Endodermal cell (in vitro differentiated cells): ENCODE data around the gene LPIN1. TPM values are rescaled to one million over a fixed set of nuclear protein-coding genes. Genes with fewer than 3 reads are reported as not detected.

ENCODE experiments used
- DNase-seq: peaks from one replicate; pipeline ENCODE4 v3.0.0-alpha.2; 2017
- H3K27ac ChIP-seq: 2 replicates; pipeline ENCODE4 v1.5.1; 2013; ENCODE audit warnings: mild to moderate bottlenecking, low read depth, low read length, moderate library complexity
- H3K27me3 ChIP-seq: 2 replicates; pipeline ENCODE4 v1.6.1; 2013; ENCODE audit warnings: mild to moderate bottlenecking, low read length, moderate library complexity; ENCODE audit not compliant: insufficient read depth, control insufficient read depth, poor library complexity, severe bottlenecking
- H3K36me3 ChIP-seq: 2 replicates; pipeline ENCODE4 v1.7.0; 2013; ENCODE audit warnings: mild to moderate bottlenecking, low read length, moderate library complexity; ENCODE audit not compliant: control insufficient read depth, insufficient read depth
- H3K4me1 ChIP-seq: one replicate; pipeline ENCODE4 v1.7.0; 2013; ENCODE audit warnings: low read length; ENCODE audit not compliant: control insufficient read depth, insufficient read depth
- H3K4me3 ChIP-seq: 2 replicates; pipeline ENCODE4 v1.5.1; 2013; ENCODE audit warnings: mild to moderate bottlenecking, low read length, moderate library complexity
- H3K9ac ChIP-seq: 2 replicates; pipeline ENCODE4 v1.6.1; 2013; ENCODE audit warnings: mild to moderate bottlenecking, low read length, moderate library complexity; ENCODE audit not compliant: poor library complexity, severe bottlenecking; ENCODE audit errors: extremely low read depth
- H3K9me3 ChIP-seq: 2 replicates; pipeline ENCODE4 v1.6.1; 2013; ENCODE audit warnings: mild to moderate bottlenecking, low read length, moderate library complexity; ENCODE audit not compliant: control insufficient read depth
- H3K27ac Mint-ChIP-seq: 2 replicates; pipeline ENCODE4 v1.8.0; 2020; ENCODE audit warnings: mixed read lengths
- H3K27me3 Mint-ChIP-seq: 2 replicates; pipeline ENCODE4 v1.8.0; 2021; ENCODE audit warnings: mild to moderate bottlenecking, mixed read lengths; ENCODE audit not compliant: insufficient read depth
- H3K36me3 Mint-ChIP-seq: 2 replicates; pipeline ENCODE4 v1.8.0; 2020; ENCODE audit warnings: low read depth, mixed read lengths
- H3K4me1 Mint-ChIP-seq: 2 replicates; pipeline ENCODE4 v1.8.0; 2020; ENCODE audit warnings: mixed read lengths
- H3K4me3 Mint-ChIP-seq: 2 replicates; pipeline ENCODE4 v1.8.0; 2020; ENCODE audit warnings: mild to moderate bottlenecking, moderate library complexity, mixed read lengths
- H3K9me3 Mint-ChIP-seq: 2 replicates; pipeline ENCODE4 v1.8.0; 2020; ENCODE audit warnings: mild to moderate bottlenecking, mixed read lengths
- WGBS, 2 experiments: methylation state at CpG; one replicate each; pipeline versions ENCODE4 v1.1.5 to v1.1.7; 2013; ENCODE audit warnings: missing lambda C conversion rate in 2 of 2, mixed read lengths in 1 of 2; ENCODE audit not compliant: insufficient coverage in 1 of 2, insufficient read length in 1 of 2; 5-methylcytosine and 5-hydroxymethylcytosine counted together
- total RNA-seq, 2 donors: library from RNA; stranded (reverse); fragmentation: NEBNext Ultra II Directional in 1 of 2; extraction: Animal tissue kit (Norgen Biotek cat#: 25700) in 1 of 2; gene quantifications; 2 replicates in 1 of 2; 3 replicates in 1 of 2; pipeline ENCODE4 v1.2.1, GENCODE V29; 2021
- TF ChIP-seq, protein P1 (sequence below): fragments of 200-600 bp; sonication (generic); conservative IDR thresholded peaks from 2 replicates; pipeline ENCODE4 v1.5.0; 2021; ENCODE audit warnings: antibody characterized with exemption, mild to moderate bottlenecking

The LPIN1 gene
- total RNA-seq, 2 donors from 2014 or later = 23.9 to 24.3 TPM

DNA sequence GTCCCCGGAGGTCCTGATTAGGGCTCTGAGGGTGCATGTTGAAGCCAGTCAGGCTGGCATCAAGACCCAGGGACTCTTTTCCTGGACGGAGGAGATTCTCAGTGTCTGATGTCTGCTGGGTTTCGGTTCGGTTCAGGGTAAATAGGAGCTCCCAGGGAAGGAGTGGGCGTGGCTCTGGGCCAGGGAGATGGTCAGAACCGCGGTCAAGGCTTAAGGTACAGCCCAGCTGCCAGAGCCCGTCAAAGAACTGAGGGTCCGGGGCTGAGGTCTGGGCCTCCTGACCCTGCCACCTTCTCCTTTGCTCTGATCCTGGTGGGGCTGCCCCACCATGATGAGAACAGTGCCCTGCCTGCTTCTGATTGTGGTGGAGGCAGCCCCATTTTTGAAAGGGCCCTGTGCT lies 39.8 kb downstream of the LPIN1 start:
- Histone ChIP-seq H3K4me1 (no peaks in the 10 kb centered on the region), H3K27me3 (no peaks in the 10 kb centered on the region), H3K4me3 (no peak overlapping the region), H3K36me3 (peaks cover 60% of the 10 kb centered on the region), H3K9me3 (peaks cover 11% of the 10 kb centered on the region), H3K9ac (no peak overlapping the region), H3K27ac (no peak overlapping the region)
- TF ChIP-seq, protein P1, sequence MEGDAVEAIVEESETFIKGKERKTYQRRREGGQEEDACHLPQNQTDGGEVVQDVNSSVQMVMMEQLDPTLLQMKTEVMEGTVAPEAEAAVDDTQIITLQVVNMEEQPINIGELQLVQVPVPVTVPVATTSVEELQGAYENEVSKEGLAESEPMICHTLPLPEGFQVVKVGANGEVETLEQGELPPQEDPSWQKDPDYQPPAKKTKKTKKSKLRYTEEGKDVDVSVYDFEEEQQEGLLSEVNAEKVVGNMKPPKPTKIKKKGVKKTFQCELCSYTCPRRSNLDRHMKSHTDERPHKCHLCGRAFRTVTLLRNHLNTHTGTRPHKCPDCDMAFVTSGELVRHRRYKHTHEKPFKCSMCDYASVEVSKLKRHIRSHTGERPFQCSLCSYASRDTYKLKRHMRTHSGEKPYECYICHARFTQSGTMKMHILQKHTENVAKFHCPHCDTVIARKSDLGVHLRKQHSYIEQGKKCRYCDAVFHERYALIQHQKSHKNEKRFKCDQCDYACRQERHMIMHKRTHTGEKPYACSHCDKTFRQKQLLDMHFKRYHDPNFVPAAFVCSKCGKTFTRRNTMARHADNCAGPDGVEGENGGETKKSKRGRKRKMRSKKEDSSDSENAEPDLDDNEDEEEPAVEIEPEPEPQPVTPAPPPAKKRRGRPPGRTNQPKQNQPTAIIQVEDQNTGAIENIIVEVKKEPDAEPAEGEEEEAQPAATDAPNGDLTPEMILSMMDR = no peak
- Mint-ChIP-seq H3K9me3 (peaks cover 7% of the 10 kb centered on the region), H3K36me3 (peaks cover 66% of the 10 kb centered on the region), H3K4me1 (no peaks in the 10 kb centered on the region), H3K27me3 (peaks cover 6% of the 10 kb centered on the region), H3K27ac (no peak overlapping the region), H3K4me3 (no peak overlapping the region)
- 89 to 97% methylated on average over 8 to 9 of the region's 9 CpGs for WGBS, 2 experiments
- DNase-seq = no peak

DNA sequence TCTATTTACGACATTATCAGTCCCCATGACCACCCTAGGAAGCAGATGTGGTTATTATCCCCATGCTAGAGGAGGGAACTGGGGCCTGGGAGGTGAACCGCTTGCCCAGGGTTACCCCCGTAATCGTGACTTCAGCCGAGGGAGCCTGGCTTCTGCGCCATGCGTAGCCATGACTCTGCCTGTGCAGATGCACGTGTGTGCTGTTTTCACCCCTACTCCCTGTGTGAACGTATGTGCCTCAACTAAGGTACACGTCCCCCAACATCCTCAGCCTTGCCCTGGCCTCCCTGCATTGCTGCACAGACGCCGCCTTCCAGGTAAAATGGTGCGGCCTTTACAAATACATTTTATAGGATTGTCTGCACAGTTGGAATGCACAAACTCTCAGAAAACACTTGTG lies 40.2 kb downstream of the LPIN1 start:
- peaks cover 60% of the 10 kb centered on the region for H3K36me3 ChIP-seq

GRCh38 chr2:11787991-11788390 lies 41.6 kb downstream of the LPIN1 start:
- Histone ChIP-seq H3K36me3 (peaks cover 62% of the 10 kb centered on the region), H3K4me3 (no peak overlapping the region), H3K4me1 (no peaks in the 10 kb centered on the region), H3K9ac (no peak overlapping the region), H3K27me3 (no peaks in the 10 kb centered on the region), H3K9me3 (peaks cover 13% of the 10 kb centered on the region), H3K27ac (no peak overlapping the region)
- TF ChIP-seq, protein P1 = no peak
- DNase-seq = no peak
- H3K27me3 Mint-ChIP-seq = peaks cover 6% of the 10 kb centered on the region
- no peak overlapping the region for H3K4me3 Mint-ChIP-seq
- H3K36me3 Mint-ChIP-seq = peaks cover 67% of the 10 kb centered on the region
- WGBS, 2 experiments = 86 to 89% methylated on average over 4 to 9 of the region's 9 CpGs
- peaks cover 7% of the 10 kb centered on the region for H3K9me3 Mint-ChIP-seq
- no peaks in the 10 kb centered on the region for H3K4me1 Mint-ChIP-seq
- no peak overlapping the region for H3K27ac Mint-ChIP-seq

More for the DNA sequence above, 40.2 kb downstream of the LPIN1 start:
- Histone ChIP-seq H3K9me3 (peaks cover 13% of the 10 kb centered on the region), H3K9ac (no peak overlapping the region), H3K4me3 (no peak overlapping the region), H3K4me1 (no peaks in the 10 kb centered on the region), H3K27me3 (no peaks in the 10 kb centered on the region), H3K27ac (no peak overlapping the region)
- Mint-ChIP-seq H3K36me3 (peaks cover 66% of the 10 kb centered on the region), H3K4me1 (no peaks in the 10 kb centered on the region), H3K27me3 (peaks cover 6% of the 10 kb centered on the region), H3K4me3 (no peak overlapping the region), H3K27ac (no peak overlapping the region), H3K9me3 (peaks cover 7% of the 10 kb centered on the region)
- WGBS, 2 experiments = 94 to 96% methylated on average over 11 to 13 of the region's 13 CpGs
- TF ChIP-seq, protein P1 = no peak
- DNase-seq = no peak
